Measurements from ENCODE around the gene RABEP2. TPM values are rescaled to one million over a fixed set of nuclear protein-coding genes. Genes with fewer than 3 reads are reported as not detected.

RABEP2 gene
- total and polyA plus RNA-seq, 9 of the 15 experiments (the other 6 are each of a cell fraction or from before 2014, with no cell fraction given): 0.15 to 13.4 (median 3.5) TPM

GRCh38 chr16:28879841-28880588 lies 45.0 kb downstream of the RABEP2 start (continued):
- TF ChIP-seq SMAD1 (IDR thresholded peaks at IDR 0.05; ENCODE audit: low read depth, low read length, partially characterized antibody) (no peak), ZBTB49 (CRISPR knock-in tag; IDR thresholded peaks at IDR 0.05; ENCODE audit: borderline replicate concordance) (peak; percentile 94), ZBTB40 (IDR thresholded peaks at IDR 0.05) (no peak), ZBTB40 (CRISPR knock-in tag; IDR thresholded peaks at IDR 0.05) (peak; percentile 47; the same call in 1 of the 2 replicates), CUX1 (CRISPR knock-in tag; IDR thresholded peaks at IDR 0.05) (0 out of 2 replicates have a peak, but pooled peaks have one; percentile 34), ZNF277 (CRISPR knock-in tag; IDR thresholded peaks at IDR 0.05; ENCODE audit: borderline replicate concordance) (no peak), FOXA1 (IDR thresholded peaks at IDR 0.05; ENCODE audit: borderline replicate concordance) (no peak)
